Neural cell (in vitro differentiated cells): ENCODE measurements around the gene LRCH4. TPM values are rescaled to one million over a fixed set of nuclear protein-coding genes. Genes with fewer than 3 reads are reported as not detected.

Experiments
- H2AFZ ChIP-seq: fragments of 200-600, 300-800 bp; sonication (generic), shearing (Covaris generic); 2 replicates; pipeline ENCODE4 v1.6.0; 2014; ENCODE audit warnings: low read depth, mild to moderate bottlenecking, antibody characterized with exemption, low read length, moderate library complexity
- H3F3A ChIP-seq: fragments of 200-600 bp; shearing (Covaris generic); 2 replicates; pipeline ENCODE4 v1.6.1; 2016; ENCODE audit warnings: mild to moderate bottlenecking, moderate library complexity, mixed read lengths, antibody characterized with exemption, low read length; ENCODE audit not compliant: insufficient read depth, poor library complexity, severe bottlenecking
- H3K27ac ChIP-seq: fragments of 200-600, 300-800 bp; sonication (generic), shearing (Covaris generic); 2 replicates; pipeline ENCODE4 v1.5.1; 2014; ENCODE audit warnings: mild to moderate bottlenecking, low read length, moderate library complexity
- H3K27me3 ChIP-seq: fragments of 300-800, 200-600 bp; sonication (generic), shearing (Covaris generic); 2 replicates; pipeline ENCODE4 v1.6.0; 2014; ENCODE audit warnings: mild to moderate bottlenecking, low read depth, low read length, moderate library complexity; ENCODE audit not compliant: insufficient read depth
- H3K36me3 ChIP-seq: fragments of 300-800, 200-600 bp; sonication (generic), shearing (Covaris generic); 2 replicates; pipeline ENCODE4 v1.5.1; 2014; ENCODE audit warnings: mild to moderate bottlenecking, antibody characterized with exemption, low read length, moderate library complexity; ENCODE audit not compliant: insufficient read depth
- H3K4me2 ChIP-seq: fragments of 300-800, 200-600 bp; sonication (generic), shearing (Covaris generic); 2 replicates; pipeline ENCODE4 v1.6.0; 2014; ENCODE audit warnings: mild to moderate bottlenecking, low read length
- H3K4me3 ChIP-seq: fragments of 300-800, 200-600 bp; sonication (generic), shearing (Covaris generic); 2 replicates; pipeline ENCODE4 v1.5.1; 2014; ENCODE audit warnings: mild to moderate bottlenecking, low read length, moderate library complexity
- H3K79me2 ChIP-seq: fragments of 200-600 bp; shearing (Covaris generic); replicated peaks from 2 replicates; pipeline ENCODE4 v1.6.0; 2014; ENCODE audit warnings: mild to moderate bottlenecking, low read length, moderate library complexity; ENCODE audit not compliant: insufficient read depth
- H3K9ac ChIP-seq: fragments of 300-800, 200-600 bp; sonication (generic), shearing (Covaris generic); 2 replicates; pipeline ENCODE4 v1.6.1; 2016; ENCODE audit warnings: mild to moderate bottlenecking, low read length, mixed read lengths
- H3K9me2 ChIP-seq: fragments of 200-600 bp; shearing (Covaris generic); 2 replicates; pipeline ENCODE4 v1.6.1; 2016; ENCODE audit warnings: mild to moderate bottlenecking, low read length, mixed read lengths; ENCODE audit not compliant: insufficient read depth
- H3K9me3 ChIP-seq: fragments of 200-600, 300-800 bp; sonication (generic), shearing (Covaris generic); 2 replicates; pipeline ENCODE4 v1.6.1; 2016; ENCODE audit warnings: mild to moderate bottlenecking, mixed run types, low read length, moderate library complexity, mixed read lengths
- H4K20me1 ChIP-seq: fragments of 200-600 bp; shearing (Covaris generic); 2 replicates; pipeline ENCODE4 v1.6.1; 2016; ENCODE audit warnings: mild to moderate bottlenecking, mixed run types; ENCODE audit not compliant: insufficient read depth
- CTCF ChIP-seq: fragments of 450-650 bp; IDR thresholded peaks from 2 replicates; pipeline ENCODE4 v1.5.1; 2014; ENCODE audit warnings: antibody characterized with exemption, mild to moderate bottlenecking, moderate library complexity; ENCODE audit not compliant: poor library complexity, severe bottlenecking
- EP300 ChIP-seq: fragments of 450-650 bp; conservative IDR thresholded peaks from 2 replicates; pipeline ENCODE4 v1.6.1; 2014; ENCODE audit warnings: antibody characterized with exemption, mild to moderate bottlenecking, moderate library complexity; ENCODE audit not compliant: poor library complexity, severe bottlenecking
- EZH2 ChIP-seq: fragments of 200-600, 300-800 bp; shearing (Covaris generic), sonication (generic); IDR thresholded peaks from 2 replicates; pipeline ENCODE4 v1.6.1; 2014; ENCODE audit warnings: antibody characterized with exemption, low read length, borderline replicate concordance, mild to moderate bottlenecking; ENCODE audit not compliant: insufficient read depth, poor library complexity, severe bottlenecking
- MXI1 ChIP-seq: fragments of 450-650 bp; conservative IDR thresholded peaks from 2 replicates; pipeline ENCODE4 v1.6.1; 2014; ENCODE audit warnings: antibody characterized with exemption, mild to moderate bottlenecking; ENCODE audit not compliant: poor library complexity, severe bottlenecking
- POLR2AphosphoS5 ChIP-seq: IDR thresholded peaks from 2 replicates; pipeline ENCODE4 v1.6.1; 2012
- RAD21 ChIP-seq: fragments of 450-650 bp; conservative IDR thresholded peaks from 2 replicates; pipeline ENCODE4 v1.6.1; 2014; ENCODE audit warnings: antibody characterized with exemption, mild to moderate bottlenecking, moderate library complexity
- SMC3 ChIP-seq: fragments of 450-650 bp; conservative IDR thresholded peaks from 2 replicates; pipeline ENCODE4 v1.6.1; 2014; ENCODE audit warnings: antibody characterized with exemption, mild to moderate bottlenecking, moderate library complexity; ENCODE audit not compliant: poor library complexity
- TAF1 ChIP-seq: IDR thresholded peaks from 2 replicates; pipeline ENCODE4 v1.6.1; 2012; ENCODE audit warnings: low read depth
- polyA plus RNA-seq: library from polyadenylated mRNA; depleted of rRNA; stranded (reverse); fragments of >200 nt; gene quantifications from 2 replicates; pipeline ENCODE4 v1.2.3, GENCODE V29; 2014
- TF ChIP-seq, protein P1 (sequence below): IDR thresholded peaks from 2 replicates; pipeline ENCODE4 v1.6.1; 2012; ENCODE audit warnings: borderline replicate concordance

LRCH4 gene
- polyA plus RNA-seq, 1 donor from 2014 or later = 17.2 TPM

GRCh38 chr7:100574362-100575205 is 11.3 kb downstream of the LRCH4 start:
- TF ChIP-seq, protein P1, sequence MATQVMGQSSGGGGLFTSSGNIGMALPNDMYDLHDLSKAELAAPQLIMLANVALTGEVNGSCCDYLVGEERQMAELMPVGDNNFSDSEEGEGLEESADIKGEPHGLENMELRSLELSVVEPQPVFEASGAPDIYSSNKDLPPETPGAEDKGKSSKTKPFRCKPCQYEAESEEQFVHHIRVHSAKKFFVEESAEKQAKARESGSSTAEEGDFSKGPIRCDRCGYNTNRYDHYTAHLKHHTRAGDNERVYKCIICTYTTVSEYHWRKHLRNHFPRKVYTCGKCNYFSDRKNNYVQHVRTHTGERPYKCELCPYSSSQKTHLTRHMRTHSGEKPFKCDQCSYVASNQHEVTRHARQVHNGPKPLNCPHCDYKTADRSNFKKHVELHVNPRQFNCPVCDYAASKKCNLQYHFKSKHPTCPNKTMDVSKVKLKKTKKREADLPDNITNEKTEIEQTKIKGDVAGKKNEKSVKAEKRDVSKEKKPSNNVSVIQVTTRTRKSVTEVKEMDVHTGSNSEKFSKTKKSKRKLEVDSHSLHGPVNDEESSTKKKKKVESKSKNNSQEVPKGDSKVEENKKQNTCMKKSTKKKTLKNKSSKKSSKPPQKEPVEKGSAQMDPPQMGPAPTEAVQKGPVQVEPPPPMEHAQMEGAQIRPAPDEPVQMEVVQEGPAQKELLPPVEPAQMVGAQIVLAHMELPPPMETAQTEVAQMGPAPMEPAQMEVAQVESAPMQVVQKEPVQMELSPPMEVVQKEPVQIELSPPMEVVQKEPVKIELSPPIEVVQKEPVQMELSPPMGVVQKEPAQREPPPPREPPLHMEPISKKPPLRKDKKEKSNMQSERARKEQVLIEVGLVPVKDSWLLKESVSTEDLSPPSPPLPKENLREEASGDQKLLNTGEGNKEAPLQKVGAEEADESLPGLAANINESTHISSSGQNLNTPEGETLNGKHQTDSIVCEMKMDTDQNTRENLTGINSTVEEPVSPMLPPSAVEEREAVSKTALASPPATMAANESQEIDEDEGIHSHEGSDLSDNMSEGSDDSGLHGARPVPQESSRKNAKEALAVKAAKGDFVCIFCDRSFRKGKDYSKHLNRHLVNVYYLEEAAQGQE = no peak
- TF ChIP-seq EP300 = no peak
- TF ChIP-seq RAD21 = no peak
- no peak for TF ChIP-seq EZH2
- no peak for TF ChIP-seq SMC3
- no peak for TF ChIP-seq POLR2AphosphoS5
- no peak for TF ChIP-seq TAF1
- no peak for TF ChIP-seq CTCF
- TF ChIP-seq MXI1 = no peak
- H3K79me2 ChIP-seq = no peaks in the 10 kb centered on the region
- H3K4me3 ChIP-seq = no peak overlapping the region
- no peak overlapping the region for H2AFZ ChIP-seq
- peaks cover 19% of the 10 kb centered on the region for H3K27me3 ChIP-seq
- H3K9ac ChIP-seq = no peak overlapping the region
- H3K4me2 ChIP-seq = no peak overlapping the region
- no peak overlapping the region for H3K27ac ChIP-seq
- H3K9me3 ChIP-seq = no peaks in the 10 kb centered on the region
- H3K36me3 ChIP-seq = no peaks in the 10 kb centered on the region
- no peaks in the 10 kb centered on the region for H4K20me1 ChIP-seq
- H3K9me2 ChIP-seq = no peaks in the 10 kb centered on the region
- no peaks in the 10 kb centered on the region for H3F3A ChIP-seq

DNA sequence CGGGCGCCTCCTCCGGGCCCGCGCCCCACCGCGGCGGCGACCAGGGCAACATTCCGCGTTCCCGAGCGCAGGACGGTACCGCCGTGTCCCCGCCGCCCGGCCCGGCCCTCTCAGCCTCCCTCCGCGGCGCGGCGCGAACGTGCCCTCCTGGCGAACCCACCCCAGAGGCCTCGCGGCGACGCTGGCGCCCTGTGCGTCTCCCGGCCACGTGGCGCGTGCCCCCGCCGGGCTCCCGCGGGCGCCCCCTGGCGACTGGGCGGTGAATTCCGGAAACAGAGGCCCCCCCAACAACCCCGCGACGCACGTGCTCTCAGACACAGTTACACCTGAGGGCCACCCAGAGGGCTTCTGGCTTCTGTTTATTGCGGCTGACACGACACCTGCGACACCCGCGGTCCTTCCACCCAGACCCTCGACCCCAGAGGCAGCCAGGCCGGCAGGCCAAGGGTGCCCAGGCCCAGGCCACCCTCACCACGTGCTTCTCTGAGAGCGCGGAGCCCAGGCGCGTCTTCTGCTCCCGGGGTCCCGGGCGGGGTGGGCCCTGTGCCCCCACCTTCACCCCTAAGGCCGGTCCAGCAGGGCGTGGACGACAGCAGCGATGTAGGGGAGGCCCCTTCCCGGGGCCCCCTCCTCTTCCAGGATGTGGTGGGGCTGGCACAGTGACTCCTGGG is 12.1 kb downstream of the LRCH4 start, which contains the start of gene SAP25:
Gene SAP25 (minus strand): TSS at position 210 of the 671 bp plus-strand sequence. CDS start 158 bp downstream, at position 52.
- no peak within 1 kb of the TSS for H2AFZ ChIP-seq

More for the DNA sequence above, 12.1 kb downstream of the LRCH4 start, which contains the start of gene SAP25:
- Histone ChIP-seq H3K9ac (no peak within 1 kb of the TSS), H3K9me2 (no peaks in the 10 kb centered on the region), H3K79me2 (no peaks in the 10 kb centered on the region), H3K9me3 (no peaks in the 10 kb centered on the region), H4K20me1 (no peaks in the 10 kb centered on the region), H3K27ac (no peak within 1 kb of the TSS), H3K4me3 (no peak within 1 kb of the TSS), H3F3A (no peaks in the 10 kb centered on the region), H3K4me2 (no peak within 1 kb of the TSS), H3K36me3 (no peaks in the 10 kb centered on the region), H3K27me3 (peaks cover 26% of the 10 kb centered on the region)
- no peak for TF ChIP-seq EZH2
- TF ChIP-seq, protein P1 = no peak
- no peak for TF ChIP-seq RAD21
- no peak for TF ChIP-seq MXI1
- no peak for TF ChIP-seq POLR2AphosphoS5
- no peak for TF ChIP-seq CTCF
- no peak for TF ChIP-seq EP300
- no peak for TF ChIP-seq TAF1
- TF ChIP-seq SMC3 = no peak
